Mammary epithelial cell (primary cell): ENCODE data around the gene COL4A2.

Source experiments
- CTCF ChIP-seq, 2 donors: IDR thresholded peaks in 1 of 2; conservative IDR thresholded peaks in 1 of 2; 2 replicates each; pipeline ENCODE4 v1.5.1; 2011 to 2012; ENCODE audit warnings: inconsistent platforms in 2 of 2, low read length in 2 of 2, mild to moderate bottlenecking in 2 of 2, control low read depth in 1 of 2, low read depth in 1 of 2; ENCODE audit not compliant: insufficient read depth in 1 of 2; ENCODE audit errors: extremely low read depth in 1 of 2
- EZH2 ChIP-seq: IDR thresholded peaks from 2 replicates; pipeline ENCODE4 v1.6.1; 2012; ENCODE audit warnings: low read length, inconsistent platforms, borderline replicate concordance

- TF ChIP-seq CTCF (conservative IDR thresholded peaks at IDR 0.05 in 1 of 2, IDR thresholded peaks at IDR 0.05 in 1 of 2; ENCODE audit: extremely low read depth in 1 of 2, insufficient read depth in 1 of 2, low read depth in 1 of 2, low read length in 2 of 2) = no peak
- TF ChIP-seq EZH2 = no peak
Observed at GRCh38 chr13:110265682-110266430, 41.2 kb upstream of the COL4A2 start.
